GM18508 (cell line): ENCODE measurements around the gene GPR150.

Experiments used
- ATAC-seq: cut with Tn5 transposase; IDR thresholded peaks from one replicate; pipeline ENCODE4 v1.9.1; 2021; ENCODE audit warnings: moderate number of reproducible peaks; ENCODE audit not compliant: insufficient read depth, unreplicated experiment

GPR150 gene

DNA sequence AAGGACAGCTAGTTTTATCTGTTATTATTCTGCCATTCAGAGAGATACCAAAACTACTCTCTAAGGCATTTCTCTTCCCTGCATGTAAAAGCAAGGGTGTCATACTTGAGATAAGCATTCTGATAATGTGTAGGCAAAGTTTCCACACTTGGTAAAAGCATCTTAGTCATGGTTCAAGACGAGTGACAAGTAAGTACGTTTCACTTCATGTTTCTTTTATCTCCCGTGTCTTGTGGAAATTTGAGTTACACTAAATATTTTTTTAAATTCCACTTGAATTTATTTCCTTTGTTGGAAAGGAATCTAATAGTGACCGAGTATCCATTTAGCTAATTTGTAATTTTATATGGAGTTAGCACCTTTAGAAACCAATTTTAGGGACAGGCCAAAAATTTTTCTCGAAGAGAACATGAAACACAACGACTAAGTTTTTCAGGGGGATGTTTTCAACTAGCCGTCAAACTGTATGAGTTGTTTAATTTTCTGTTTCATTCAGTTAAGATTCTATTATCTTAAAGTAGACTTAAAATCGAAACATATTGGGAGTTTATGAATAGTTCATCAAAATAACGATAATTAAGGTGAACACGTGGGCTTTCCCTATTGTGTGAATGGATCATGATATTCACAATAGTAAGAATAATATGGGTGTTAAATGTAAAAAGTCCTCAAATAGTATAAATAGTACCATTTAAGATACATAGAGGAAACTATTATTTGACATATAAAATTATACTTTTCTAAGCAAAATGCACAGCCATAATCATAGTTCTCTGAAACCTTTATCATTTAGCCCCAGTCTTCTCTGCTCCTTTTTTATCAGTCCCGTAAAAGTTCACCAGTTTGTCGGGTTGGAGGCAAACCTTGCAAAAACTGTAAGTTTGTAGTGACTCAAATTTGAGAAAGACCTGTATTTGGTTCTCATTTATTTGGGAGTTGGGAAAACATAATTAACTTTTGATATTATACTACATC is 28.3 kb downstream of the GPR150 start:
- no peak for ATAC-seq

DNA sequence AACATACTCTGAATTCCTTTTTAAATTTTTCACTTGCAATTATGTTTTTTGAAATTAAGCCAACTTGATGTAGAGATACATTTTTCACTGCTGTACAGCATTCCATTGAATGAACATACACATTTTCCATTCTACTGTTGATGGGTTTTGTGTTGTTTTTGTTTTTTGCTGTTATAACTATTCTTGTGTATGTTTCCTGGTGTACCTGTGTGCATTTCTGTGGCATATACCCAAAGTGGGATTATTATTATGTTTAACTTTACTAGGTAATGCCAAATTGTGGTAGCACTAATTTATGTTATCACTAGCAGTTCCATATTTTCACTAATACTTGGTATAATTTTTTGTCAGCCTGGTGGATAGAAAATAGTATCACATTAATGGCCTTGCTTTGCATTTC is 29.4 kb downstream of the GPR150 start:
- ATAC-seq: no peak

DNA sequence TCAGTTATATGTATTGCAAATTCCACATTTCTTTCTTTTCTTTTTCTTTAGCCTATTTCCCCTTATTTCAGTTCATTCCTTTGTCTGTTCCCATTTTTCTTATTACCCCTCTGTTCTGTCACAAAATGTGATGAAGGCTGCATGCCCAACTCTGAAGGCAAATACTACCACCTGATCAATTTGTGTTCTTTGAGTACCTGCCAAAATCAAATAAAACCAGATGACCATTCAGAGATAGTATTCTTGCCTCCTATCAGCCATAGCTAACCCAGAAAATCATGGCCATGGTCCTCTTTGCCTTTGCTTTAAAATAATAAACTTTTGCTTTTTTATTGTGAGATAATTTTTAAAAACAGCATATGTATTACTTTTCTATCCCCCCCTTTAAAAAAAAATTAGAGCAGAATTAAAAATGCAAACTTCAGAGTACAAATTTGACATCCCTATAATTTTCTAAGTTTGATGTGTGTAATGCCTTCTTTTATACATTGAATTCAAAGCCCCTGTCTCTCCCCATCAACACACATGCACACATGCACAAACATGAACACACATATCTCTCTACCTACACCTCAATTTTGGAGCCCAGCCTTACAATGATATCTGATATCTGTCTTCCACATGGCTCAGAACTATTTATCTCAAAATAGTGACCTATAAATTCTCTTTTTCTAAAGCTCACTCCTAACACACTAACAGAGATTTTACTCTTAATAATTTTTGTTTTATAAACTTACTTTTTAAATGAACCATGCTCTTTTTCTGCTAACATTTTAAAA is 30.1 kb downstream of the GPR150 start:
- ATAC-seq: no peak

DNA sequence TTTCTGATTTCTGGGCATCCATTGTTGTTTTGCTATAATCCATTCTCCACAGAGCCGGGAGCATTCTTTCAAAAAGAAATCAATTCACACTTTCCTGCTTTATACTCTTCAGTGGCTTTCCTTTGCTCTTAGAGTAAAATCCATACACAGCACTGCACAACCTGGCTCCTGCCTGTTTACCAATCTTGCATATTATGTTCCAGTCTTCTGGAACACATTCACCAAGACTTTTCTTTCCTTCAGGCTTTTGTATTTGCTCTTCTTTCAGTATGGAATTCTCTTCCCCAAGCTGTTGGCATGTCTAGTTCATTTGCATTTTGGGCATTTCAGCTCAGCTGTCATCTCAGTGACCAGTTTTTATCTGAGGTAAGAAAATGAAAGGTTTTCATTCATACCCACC is 33.0 kb downstream of the GPR150 start:
- ATAC-seq: no peak

DNA sequence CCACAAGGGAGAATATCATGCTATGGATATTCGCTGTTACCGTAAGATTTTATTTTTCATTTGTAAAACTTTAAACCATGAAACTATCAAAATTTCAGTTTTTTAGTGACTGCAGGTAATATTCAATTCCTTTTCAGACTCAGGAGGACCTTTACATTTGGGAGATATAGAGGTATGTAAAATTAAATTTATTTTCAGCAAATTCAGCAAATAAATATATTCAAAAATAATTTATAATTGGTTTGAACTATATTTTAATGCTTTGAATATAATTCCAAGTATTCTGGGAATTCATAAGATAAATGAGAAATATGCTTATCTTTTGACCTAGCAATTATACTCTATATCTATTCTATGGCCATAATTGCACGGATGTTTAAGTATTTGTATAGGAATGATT is 34.3 kb downstream of the GPR150 start:
- no peak for ATAC-seq

DNA sequence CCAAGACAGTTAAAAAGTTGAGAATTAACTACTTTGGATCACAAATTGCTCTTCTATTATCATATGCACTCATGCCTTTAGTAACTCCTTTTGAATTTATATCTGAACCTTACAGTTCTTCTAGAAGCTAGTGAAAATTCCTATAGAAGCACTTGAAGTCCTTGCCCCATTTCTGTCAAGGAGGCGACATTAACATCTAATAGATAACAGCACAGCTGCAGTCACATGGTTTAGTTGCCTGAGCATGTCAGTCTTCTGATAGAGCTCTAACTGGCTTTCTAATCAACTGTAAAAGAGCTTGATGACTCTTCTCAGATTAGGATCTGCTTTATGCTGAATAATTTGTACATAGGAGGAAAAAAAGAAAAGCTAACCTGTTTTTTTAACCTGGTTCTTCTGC is 35.7 kb downstream of the GPR150 start:
- no peak for ATAC-seq

DNA sequence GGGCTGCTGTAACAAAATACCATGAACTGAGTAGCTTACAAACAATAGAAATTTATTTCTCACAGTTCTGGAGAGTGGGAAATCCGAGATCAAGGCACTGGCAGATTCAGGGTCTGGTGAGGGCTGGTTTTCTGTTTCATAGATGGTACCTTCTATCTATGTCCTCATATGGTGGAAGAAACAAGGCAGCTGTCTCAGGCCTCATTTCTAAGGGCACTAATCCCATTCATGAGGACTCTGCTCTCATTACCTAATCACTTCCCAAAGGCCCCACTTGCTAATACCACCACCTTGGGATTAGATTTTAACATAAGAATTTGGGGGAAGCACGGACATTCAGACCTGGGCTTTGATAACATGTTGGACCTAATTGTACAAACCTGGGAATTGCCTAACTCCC is 40.2 kb downstream of the GPR150 start:
- ATAC-seq: no peak

DNA sequence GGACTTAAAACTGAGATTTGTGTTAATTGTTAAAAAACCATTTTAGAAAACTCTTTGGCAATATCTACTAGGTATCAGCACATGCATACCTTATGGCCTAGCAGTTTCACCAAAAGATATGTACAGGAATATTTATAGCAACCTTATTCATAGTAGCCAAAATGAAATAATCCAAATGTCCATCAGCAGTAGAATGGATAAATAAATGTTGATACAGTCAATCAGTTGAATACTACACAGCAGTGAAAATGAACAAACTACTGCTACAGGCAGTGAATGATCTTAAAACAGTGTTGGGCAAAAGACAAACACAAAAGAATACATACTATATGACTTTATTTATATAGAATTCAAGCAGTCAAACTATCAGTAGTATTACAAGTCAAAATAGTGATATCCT is 43.1 kb downstream of the GPR150 start:
- no peak for ATAC-seq

DNA sequence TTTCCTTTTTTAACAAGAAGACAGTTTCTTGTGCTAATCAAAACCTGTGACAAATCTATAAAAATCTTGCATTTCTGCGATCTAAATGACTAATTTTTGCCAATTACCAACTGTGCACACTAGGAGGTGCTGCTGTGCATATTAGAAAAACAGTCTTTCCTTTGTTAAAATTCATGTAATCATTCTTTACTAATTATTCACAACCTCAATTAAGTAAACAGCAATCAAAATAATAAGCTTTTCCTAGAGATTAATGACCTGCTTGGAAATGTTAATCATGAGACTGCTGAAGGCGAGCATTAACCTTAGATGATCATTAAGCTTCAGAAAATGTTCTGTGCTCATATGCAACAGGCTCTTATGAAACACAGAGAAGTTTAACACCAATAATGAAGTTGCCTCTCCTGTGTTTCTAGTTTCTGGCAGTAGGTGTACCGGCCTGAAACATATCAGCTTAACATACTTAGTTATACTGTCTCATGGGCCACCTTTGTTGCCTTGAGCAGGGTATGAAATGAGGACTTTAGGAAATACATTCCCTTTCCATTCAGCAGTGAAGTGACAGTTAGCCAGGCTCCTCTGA is 44.4 kb downstream of the GPR150 start:
- no peak for ATAC-seq

DNA sequence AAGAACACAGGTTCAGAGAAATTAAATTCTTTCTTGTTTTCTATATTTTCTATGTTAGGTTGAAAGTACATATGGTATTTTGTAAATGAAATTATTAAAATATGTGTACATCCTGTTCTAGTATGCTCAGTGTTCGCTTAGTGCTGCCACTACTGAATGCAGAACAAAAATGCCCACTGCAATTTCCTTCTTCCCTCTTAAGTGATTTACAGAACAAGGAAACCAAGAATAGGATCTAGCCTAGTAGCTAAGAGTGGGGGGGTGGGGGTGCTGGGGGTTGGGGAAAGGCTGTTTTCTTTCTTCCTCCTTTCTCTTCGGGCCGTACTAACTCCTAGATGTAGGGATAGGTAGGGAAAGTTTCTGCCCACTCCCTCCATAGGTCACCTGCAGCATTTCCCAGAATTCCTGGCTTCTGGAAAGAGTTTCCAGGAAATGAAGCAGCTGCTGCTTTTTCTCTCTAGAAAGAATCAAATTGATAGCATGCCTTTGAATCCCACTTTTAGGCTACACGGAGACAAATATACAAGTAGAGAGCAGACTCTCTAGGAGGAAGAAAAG is 47.3 kb downstream of the GPR150 start:
- no peak for ATAC-seq

DNA sequence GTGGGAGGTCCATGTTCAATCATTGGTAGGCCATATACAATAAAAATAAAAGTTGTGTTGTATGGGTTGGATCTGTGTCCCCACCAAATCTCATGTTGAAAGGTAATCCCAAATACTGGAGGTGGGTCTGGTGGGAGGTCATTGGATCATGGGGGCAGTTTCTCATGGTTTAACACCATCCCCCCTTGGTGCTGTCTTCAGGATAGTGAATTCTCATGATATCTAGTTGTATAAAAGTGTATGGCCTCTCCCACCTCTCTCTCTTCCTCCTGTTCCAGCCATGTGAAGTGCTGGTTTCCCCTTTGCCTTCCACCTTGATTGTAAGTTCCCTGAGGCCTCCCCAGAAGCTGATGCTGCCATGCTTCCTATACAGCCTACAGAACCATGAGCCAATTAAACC is 47.8 kb downstream of the GPR150 start:
- ATAC-seq: no peak

DNA sequence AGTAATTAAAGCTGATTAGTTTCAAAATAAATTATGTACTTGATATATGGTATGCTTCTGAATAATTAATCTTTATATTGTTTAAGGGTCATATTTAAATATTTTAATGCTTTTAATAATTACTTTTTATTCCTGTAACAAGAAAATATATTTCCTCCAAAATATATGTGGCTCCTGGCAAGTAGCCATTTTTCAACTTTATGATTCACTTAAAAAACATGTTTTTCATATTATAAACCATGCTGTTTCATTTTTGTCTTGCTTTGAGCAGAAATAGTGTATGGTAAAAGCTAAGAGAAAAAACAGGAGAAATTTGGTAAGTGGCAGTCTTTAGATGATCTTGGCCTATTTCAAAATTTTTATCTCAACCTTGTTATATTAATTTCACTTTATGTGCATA is 48.3 kb downstream of the GPR150 start:
- ATAC-seq: no peak

DNA sequence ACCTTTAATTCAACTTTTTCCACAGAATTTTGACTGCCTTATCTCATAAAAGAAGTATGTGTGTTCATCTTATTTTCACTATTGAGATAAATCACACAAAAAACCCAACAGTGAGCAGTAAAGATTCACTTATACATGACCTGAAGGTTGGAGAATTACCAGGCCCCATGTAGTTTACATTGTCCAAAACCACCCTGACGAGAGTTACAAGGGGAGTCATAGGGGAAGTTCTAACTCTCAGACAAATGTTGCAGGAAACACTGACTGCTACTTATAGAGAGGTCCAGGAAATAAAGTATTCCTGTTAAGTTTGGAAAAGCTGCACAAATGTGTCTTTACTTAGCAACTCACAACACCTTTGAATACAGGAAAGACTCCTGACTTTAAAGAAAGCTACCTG is 48.8 kb downstream of the GPR150 start:
- no peak for ATAC-seq

DNA sequence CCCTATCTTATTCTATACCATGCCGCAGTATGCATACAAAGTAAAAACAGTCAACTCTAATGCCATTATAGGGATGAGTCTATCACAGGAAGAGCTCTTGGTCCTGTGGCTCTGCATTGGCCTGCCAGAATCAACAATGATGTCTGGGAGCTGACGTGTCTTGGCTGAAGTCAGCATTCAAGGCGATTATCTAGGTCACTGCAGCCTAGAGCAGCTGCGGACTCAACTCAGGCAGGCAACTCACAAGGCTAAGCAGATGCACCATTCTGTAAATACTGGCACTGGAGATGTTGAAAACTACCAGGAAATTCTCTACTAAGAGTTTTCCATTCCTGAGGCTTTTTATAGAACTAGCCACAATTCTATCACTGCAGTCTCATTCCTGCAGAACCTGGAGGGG is 49.7 kb downstream of the GPR150 start:
- ATAC-seq: no peak

DNA sequence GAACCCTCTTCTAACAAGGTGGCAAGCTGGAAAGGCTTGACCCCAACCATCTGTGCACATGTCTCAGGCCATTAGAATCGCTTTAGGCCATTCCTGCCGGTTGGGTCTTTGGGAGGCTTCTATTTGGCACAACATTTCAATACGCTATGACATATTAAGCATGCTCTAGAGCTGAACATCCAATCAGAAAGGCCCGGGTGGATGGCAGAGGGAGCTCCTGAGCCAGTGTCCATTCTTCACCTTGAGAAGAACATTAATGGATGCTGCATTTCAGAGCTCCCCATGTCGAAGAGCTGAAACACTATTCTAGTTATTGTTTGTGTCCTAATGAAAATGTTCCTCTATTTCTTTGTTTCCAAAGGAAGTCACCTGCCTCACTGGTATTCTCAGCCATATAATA is 50.1 kb downstream of the GPR150 start:
- no peak for ATAC-seq

DNA sequence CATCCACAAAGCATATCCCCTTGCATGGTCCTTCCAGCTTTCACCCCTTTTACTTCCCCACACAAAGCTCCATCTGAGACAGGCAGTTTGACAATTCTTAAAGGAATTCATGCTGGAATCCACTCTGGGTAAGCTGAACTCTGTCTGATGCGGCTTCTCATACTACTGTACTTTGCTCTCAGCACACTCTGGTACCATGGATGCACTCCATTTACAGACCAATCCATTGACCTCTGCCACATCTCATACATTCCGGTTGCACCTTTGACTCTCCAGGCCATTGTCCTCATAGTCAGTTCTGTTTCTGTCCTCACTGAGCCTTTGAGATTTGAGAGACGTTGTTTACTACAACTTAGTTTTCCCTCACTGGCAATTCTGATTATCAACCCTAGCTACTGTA is 50.7 kb downstream of the GPR150 start:
- no peak for ATAC-seq
